Neural cell (in vitro differentiated cells): Measurements from ENCODE around the gene NPIPB2. TPM values are rescaled to one million over a fixed set of nuclear protein-coding genes. Genes with fewer than 3 reads are reported as not detected.

Experiments
- H2AFZ ChIP-seq: fragments of 200-600, 300-800 bp; sonication (generic), shearing (Covaris generic); 2 replicates; pipeline ENCODE4 v1.6.0; 2014; ENCODE audit warnings: low read depth, mild to moderate bottlenecking, antibody characterized with exemption, low read length, moderate library complexity
- H3F3A ChIP-seq: fragments of 200-600 bp; shearing (Covaris generic); 2 replicates; pipeline ENCODE4 v1.6.1; 2016; ENCODE audit warnings: mild to moderate bottlenecking, moderate library complexity, mixed read lengths, antibody characterized with exemption, low read length; ENCODE audit not compliant: insufficient read depth, poor library complexity, severe bottlenecking
- H3K27ac ChIP-seq: fragments of 200-600, 300-800 bp; sonication (generic), shearing (Covaris generic); 2 replicates; pipeline ENCODE4 v1.5.1; 2014; ENCODE audit warnings: mild to moderate bottlenecking, low read length, moderate library complexity
- H3K27me3 ChIP-seq: fragments of 300-800, 200-600 bp; sonication (generic), shearing (Covaris generic); 2 replicates; pipeline ENCODE4 v1.6.0; 2014; ENCODE audit warnings: mild to moderate bottlenecking, low read depth, low read length, moderate library complexity; ENCODE audit not compliant: insufficient read depth
- H3K36me3 ChIP-seq: fragments of 300-800, 200-600 bp; sonication (generic), shearing (Covaris generic); 2 replicates; pipeline ENCODE4 v1.5.1; 2014; ENCODE audit warnings: mild to moderate bottlenecking, antibody characterized with exemption, low read length, moderate library complexity; ENCODE audit not compliant: insufficient read depth
- H3K4me2 ChIP-seq: fragments of 300-800, 200-600 bp; sonication (generic), shearing (Covaris generic); 2 replicates; pipeline ENCODE4 v1.6.0; 2014; ENCODE audit warnings: mild to moderate bottlenecking, low read length
- H3K4me3 ChIP-seq: fragments of 300-800, 200-600 bp; sonication (generic), shearing (Covaris generic); 2 replicates; pipeline ENCODE4 v1.5.1; 2014; ENCODE audit warnings: mild to moderate bottlenecking, low read length, moderate library complexity
- H3K79me2 ChIP-seq: fragments of 200-600 bp; shearing (Covaris generic); replicated peaks from 2 replicates; pipeline ENCODE4 v1.6.0; 2014; ENCODE audit warnings: mild to moderate bottlenecking, low read length, moderate library complexity; ENCODE audit not compliant: insufficient read depth
- H3K9ac ChIP-seq: fragments of 300-800, 200-600 bp; sonication (generic), shearing (Covaris generic); 2 replicates; pipeline ENCODE4 v1.6.1; 2016; ENCODE audit warnings: mild to moderate bottlenecking, low read length, mixed read lengths
- H3K9me2 ChIP-seq: fragments of 200-600 bp; shearing (Covaris generic); 2 replicates; pipeline ENCODE4 v1.6.1; 2016; ENCODE audit warnings: mild to moderate bottlenecking, low read length, mixed read lengths; ENCODE audit not compliant: insufficient read depth
- H3K9me3 ChIP-seq: fragments of 200-600, 300-800 bp; sonication (generic), shearing (Covaris generic); 2 replicates; pipeline ENCODE4 v1.6.1; 2016; ENCODE audit warnings: mild to moderate bottlenecking, mixed run types, low read length, moderate library complexity, mixed read lengths
- H4K20me1 ChIP-seq: fragments of 200-600 bp; shearing (Covaris generic); 2 replicates; pipeline ENCODE4 v1.6.1; 2016; ENCODE audit warnings: mild to moderate bottlenecking, mixed run types; ENCODE audit not compliant: insufficient read depth
- CTCF ChIP-seq: fragments of 450-650 bp; IDR thresholded peaks from 2 replicates; pipeline ENCODE4 v1.5.1; 2014; ENCODE audit warnings: antibody characterized with exemption, mild to moderate bottlenecking, moderate library complexity; ENCODE audit not compliant: poor library complexity, severe bottlenecking
- EP300 ChIP-seq: fragments of 450-650 bp; conservative IDR thresholded peaks from 2 replicates; pipeline ENCODE4 v1.6.1; 2014; ENCODE audit warnings: antibody characterized with exemption, mild to moderate bottlenecking, moderate library complexity; ENCODE audit not compliant: poor library complexity, severe bottlenecking
- EZH2 ChIP-seq: fragments of 200-600, 300-800 bp; shearing (Covaris generic), sonication (generic); IDR thresholded peaks from 2 replicates; pipeline ENCODE4 v1.6.1; 2014; ENCODE audit warnings: antibody characterized with exemption, low read length, borderline replicate concordance, mild to moderate bottlenecking; ENCODE audit not compliant: insufficient read depth, poor library complexity, severe bottlenecking
- MXI1 ChIP-seq: fragments of 450-650 bp; conservative IDR thresholded peaks from 2 replicates; pipeline ENCODE4 v1.6.1; 2014; ENCODE audit warnings: antibody characterized with exemption, mild to moderate bottlenecking; ENCODE audit not compliant: poor library complexity, severe bottlenecking
- POLR2AphosphoS5 ChIP-seq: IDR thresholded peaks from 2 replicates; pipeline ENCODE4 v1.6.1; 2012
- RAD21 ChIP-seq: fragments of 450-650 bp; conservative IDR thresholded peaks from 2 replicates; pipeline ENCODE4 v1.6.1; 2014; ENCODE audit warnings: antibody characterized with exemption, mild to moderate bottlenecking, moderate library complexity
- REST ChIP-seq: IDR thresholded peaks from 2 replicates; pipeline ENCODE4 v1.6.1; 2012; ENCODE audit warnings: borderline replicate concordance
- SMC3 ChIP-seq: fragments of 450-650 bp; conservative IDR thresholded peaks from 2 replicates; pipeline ENCODE4 v1.6.1; 2014; ENCODE audit warnings: antibody characterized with exemption, mild to moderate bottlenecking, moderate library complexity; ENCODE audit not compliant: poor library complexity
- TAF1 ChIP-seq: IDR thresholded peaks from 2 replicates; pipeline ENCODE4 v1.6.1; 2012; ENCODE audit warnings: low read depth
- polyA plus RNA-seq: library from polyadenylated mRNA; depleted of rRNA; stranded (reverse); fragments of >200 nt; gene quantifications from 2 replicates; pipeline ENCODE4 v1.2.3, GENCODE V29; 2014

NPIPB2 gene
- polyA plus RNA-seq, 1 donor from 2014 or later: 0.82 TPM

GRCh38 chr16:11907160-11907970 is 34.5 kb downstream of the NPIPB2 start:
- peaks cover 61% of the 10 kb centered on the region for H3K79me2 ChIP-seq
- no peak overlapping the region for H3K9ac ChIP-seq
- H3K9me2 ChIP-seq: no peaks in the 10 kb centered on the region
- peaks cover 4% of the 10 kb centered on the region for H3F3A ChIP-seq
- H3K27ac ChIP-seq: no peak overlapping the region
- no peak overlapping the region for H3K4me2 ChIP-seq
- H4K20me1 ChIP-seq: no peaks in the 10 kb centered on the region
- no peaks in the 10 kb centered on the region for H3K36me3 ChIP-seq
- H2AFZ ChIP-seq: no peak overlapping the region
- no peak overlapping the region for H3K4me3 ChIP-seq
- no peak for TF ChIP-seq REST
- no peaks in the 10 kb centered on the region for H3K9me3 ChIP-seq
- no peaks in the 10 kb centered on the region for H3K27me3 ChIP-seq

GRCh38 chr16:11903906-11904305 is 37.9 kb downstream of the NPIPB2 start:
- peaks cover 4% of the 10 kb centered on the region for H3F3A ChIP-seq
- no peaks in the 10 kb centered on the region for H4K20me1 ChIP-seq
- no peaks in the 10 kb centered on the region for H3K9me2 ChIP-seq
- no peak overlapping the region for H3K9ac ChIP-seq
- H3K36me3 ChIP-seq: no peaks in the 10 kb centered on the region
- no peak overlapping the region for H3K4me3 ChIP-seq
- H2AFZ ChIP-seq: no peak overlapping the region
- no peak overlapping the region for H3K4me2 ChIP-seq
- TF ChIP-seq EP300 (no peak), MXI1 (no peak), REST (no peak), SMC3 (no peak), CTCF (no peak), POLR2AphosphoS5 (no peak), EZH2 (no peak), RAD21 (no peak), TAF1 (no peak)
- H3K79me2 ChIP-seq: peaks cover 55% of the 10 kb centered on the region
- no peak overlapping the region for H3K27ac ChIP-seq
- H3K27me3 ChIP-seq: no peaks in the 10 kb centered on the region
- no peaks in the 10 kb centered on the region for H3K9me3 ChIP-seq
